GM19452 (cell line): ENCODE results near the gene UGT1A4.

Experiments
- ATAC-seq: cut with Tn5 transposase; IDR thresholded peaks from one replicate; pipeline ENCODE4 v1.9.1; 2021; ENCODE audit not compliant: unreplicated experiment

UGT1A4 gene

GRCh38 chr2:233779722-233780121, 61.2 kb downstream of the UGT1A4 start:
- ATAC-seq = no peak

GRCh38 chr2:233780771-233781170, 62.2 kb downstream of the UGT1A4 start:
- ATAC-seq = no peak

GRCh38 chr2:233789554-233789953, 71.0 kb downstream of the UGT1A4 start:
- ATAC-seq = no peak

GRCh38 chr2:233791151-233791882, 72.8 kb downstream of the UGT1A4 start:
- ATAC-seq = no peak

DNA sequence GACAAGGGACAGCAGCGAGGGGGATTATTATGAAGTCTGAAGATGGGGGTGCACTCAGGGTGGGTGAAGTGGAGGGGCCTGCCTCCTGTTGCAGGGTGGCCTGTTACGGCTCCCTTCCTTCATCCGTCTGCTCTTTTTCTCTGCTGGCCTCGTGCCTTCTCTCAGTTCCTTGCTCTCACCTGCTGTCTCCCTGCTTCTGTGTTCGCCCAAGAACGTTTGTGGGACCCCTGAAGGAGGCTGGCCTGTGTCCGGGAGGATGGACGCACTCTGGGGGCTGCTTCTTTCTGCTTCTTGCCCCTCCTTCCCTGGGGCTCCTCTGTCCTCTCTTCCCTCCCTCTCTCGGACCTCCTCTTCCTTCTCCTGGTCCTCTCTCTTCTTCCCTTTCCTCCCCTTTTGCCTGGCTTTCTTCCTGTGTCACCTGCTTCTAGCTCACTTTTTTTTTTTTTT, 73.4 kb downstream of the UGT1A4 start:
- ATAC-seq = no peak

DNA sequence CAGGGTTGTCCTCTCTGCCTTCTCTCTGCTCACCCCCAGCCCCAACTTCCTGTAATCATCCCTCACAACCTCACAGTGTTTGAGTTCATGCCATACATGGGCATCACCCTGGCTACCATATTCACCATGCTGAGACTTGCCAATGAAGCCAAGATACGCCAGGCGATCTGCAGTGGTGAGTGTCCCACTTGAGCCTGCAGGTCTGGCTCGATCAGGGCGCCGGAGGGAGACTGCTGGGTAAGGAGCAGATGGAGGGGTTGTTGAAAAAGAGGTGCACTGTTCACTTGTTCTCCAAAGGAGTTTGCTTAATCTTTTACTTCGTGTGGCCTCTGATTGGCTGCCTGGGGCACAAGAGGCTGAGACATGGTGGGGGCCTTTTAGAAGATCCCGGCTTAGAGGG, 74.2 kb downstream of the UGT1A4 start:
- ATAC-seq = no peak

DNA sequence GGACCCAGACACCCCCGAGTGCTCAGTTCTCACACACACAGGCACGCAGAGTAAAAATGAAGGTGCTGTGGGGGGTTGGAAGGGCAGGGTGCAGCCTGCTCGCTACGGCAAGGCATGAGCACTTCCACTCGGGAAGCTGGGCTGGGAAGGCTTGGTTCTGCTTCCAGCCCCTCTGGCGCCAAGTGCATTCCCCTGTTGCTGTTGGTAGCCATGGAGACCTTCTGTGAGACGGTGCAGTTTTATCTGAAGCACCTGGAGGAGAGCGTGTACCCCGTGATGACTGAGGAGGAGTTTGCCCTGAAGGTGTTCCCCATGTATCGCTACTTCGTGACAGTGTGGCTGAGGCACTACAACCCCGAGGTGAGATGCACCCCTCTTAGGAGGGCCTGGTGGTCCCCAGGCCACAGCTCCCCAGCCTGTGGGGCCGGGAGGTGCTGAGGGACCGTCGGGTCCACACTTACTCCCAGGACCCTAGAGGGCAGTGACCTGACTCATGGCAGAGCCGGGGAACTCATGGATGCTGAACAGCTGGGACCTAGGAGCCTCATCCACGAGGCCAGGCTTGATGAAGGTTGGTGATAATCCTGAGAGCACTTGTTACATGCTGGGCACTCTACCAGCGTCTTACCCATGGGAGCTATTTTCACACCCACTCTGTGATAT, 75.1 kb downstream of the UGT1A4 start:
- no peak for ATAC-seq

DNA sequence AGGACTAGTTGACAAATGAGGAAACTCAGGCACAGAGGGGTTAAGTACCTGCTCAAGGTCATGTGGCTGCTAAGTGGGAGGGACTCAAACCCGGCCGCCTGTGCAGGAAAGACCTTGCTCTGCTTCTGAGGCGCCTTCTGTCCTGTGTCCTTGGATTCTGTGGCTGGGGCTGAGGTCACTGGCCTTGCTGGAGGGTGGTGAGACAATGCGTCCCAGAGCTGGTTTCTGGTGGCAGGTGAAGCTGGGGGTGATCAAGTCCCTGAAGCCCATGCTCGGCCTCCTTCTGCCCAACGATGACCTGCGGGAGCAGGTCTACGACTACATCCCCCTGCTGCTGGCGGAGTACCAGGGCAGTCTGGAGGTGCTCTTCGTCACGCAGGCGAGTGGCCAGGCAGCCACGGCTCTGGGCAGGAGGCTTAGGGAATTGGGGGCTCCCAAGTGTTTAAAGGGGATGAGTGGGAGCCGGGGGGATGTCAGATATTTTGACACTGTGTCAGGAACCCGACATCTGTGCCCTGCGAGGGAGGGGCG, 75.7 kb downstream of the UGT1A4 start:
- no peak for ATAC-seq

- no peak for ATAC-seq
Observed at GRCh38 chr2:233795735-233796171, 77.2 kb downstream of the UGT1A4 start.

DNA sequence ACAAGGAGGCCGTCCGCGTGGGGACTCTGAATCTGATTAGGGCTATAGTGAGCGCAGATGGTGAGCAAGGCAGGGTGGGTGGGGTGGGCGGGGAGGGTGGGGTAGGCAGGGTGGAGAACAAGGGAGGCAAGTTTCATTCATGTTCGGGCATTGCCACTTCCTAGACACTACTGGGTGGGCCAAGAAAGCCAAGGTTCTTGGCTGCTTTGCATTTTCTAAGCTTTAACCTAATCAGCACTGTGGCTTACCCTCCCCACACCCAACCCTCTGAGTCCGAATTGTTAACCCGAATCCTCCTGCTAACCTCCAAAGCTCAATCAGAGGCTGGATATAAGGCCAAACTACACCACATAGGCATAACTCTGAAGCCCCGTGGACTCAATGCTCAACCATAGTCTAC, 77.7 kb downstream of the UGT1A4 start:
- no peak for ATAC-seq

GRCh38 chr2:233798335-233799086, 80.0 kb downstream of the UGT1A4 start:
- ATAC-seq = no peak

GRCh38 chr2:233799087-233799665, 80.6 kb downstream of the UGT1A4 start:
- no peak for ATAC-seq

GRCh38 chr2:233799716-233800115, 81.2 kb downstream of the UGT1A4 start:
- ATAC-seq = no peak

- ATAC-seq = no peak
Observed at GRCh38 chr2:233800208-233800607, 81.7 kb downstream of the UGT1A4 start.

- no peak for ATAC-seq
Observed at GRCh38 chr2:233801357-233802131, 83.0 kb downstream of the UGT1A4 start.

DNA sequence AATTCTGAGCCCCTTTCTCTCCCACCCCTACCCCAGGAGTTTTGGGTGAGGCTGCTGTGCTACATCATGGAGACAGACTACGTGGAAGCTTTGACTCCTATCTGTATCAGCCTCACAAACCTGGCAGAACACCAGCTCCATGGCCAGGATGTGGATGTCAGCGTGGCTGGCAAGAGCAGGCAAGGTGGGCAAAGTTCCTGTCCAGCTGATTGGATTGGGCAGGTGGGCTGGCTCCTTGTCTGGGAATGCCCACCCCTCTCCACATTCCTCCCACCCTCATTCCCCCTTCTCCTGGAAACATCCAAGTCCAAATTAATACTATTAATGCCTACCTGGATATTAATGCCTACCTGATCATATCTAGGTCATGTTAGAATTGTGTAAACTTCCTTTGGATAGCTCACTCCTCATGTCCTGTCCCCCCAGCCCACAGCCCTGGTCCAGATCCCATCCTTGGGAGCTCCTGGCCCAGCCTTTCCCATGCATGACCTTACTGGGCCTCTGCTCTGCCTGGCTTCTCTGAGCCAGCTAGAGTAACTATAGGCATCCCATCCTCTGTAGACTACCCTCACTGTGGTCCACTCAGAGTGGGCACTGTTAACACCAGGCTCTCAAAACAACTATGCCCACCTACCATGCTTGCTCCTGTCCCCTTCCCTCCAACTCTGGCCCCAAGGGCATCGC, 83.7 kb downstream of the UGT1A4 start:
- no peak for ATAC-seq

GRCh38 chr2:233803292-233803911, 84.9 kb downstream of the UGT1A4 start:
- ATAC-seq = no peak

- ATAC-seq = no peak
Observed at GRCh38 chr2:233803994-233804393, 85.5 kb downstream of the UGT1A4 start.

- ATAC-seq = no peak
Observed at GRCh38 chr2:233807215-233807865, 88.8 kb downstream of the UGT1A4 start.
